Measurements from ENCODE around the gene ETV1. TPM values are rescaled to one million over a fixed set of nuclear protein-coding genes. Genes with fewer than 3 reads are reported as not detected.

The ETV1 gene
- total and polyA plus RNA-seq, 2 of the 4 experiments (the other 2 are of a cell fraction) = 8.6 to 21.1 TPM

GRCh38 chr7:13849163-13849892 lies 140.1 kb downstream of the ETV1 start (continued):
- TF ChIP-seq CHD1 (IDR thresholded peaks at IDR 0.05; ENCODE audit: low read depth, low read length) = no peak

GRCh38 chr7:13848681-13849131 lies 140.8 kb downstream of the ETV1 start:
- dilution Hi-C loops (cut with HindIII; ENCODE audit: low sequenced_read_pairs, unreplicated experiment) (no loop called here), intact Hi-C loops (cut with micrococcal nuclease) (no loop called here), in situ Hi-C loops (cut with MboI; ENCODE audit: low sequenced_read_pairs) (no loop called here)
- Histone ChIP-seq H4K91ac (ENCODE audit: insufficient read depth, low read depth, low read length) (peak overlapping the region; percentile 91; the same call in 1 of the 2 replicates), H4K20me1 (ENCODE audit: insufficient read depth, low read length) (no peaks in the 10 kb centered on the region), H3K27ac (ENCODE audit: insufficient read depth, low read length) (no peak overlapping the region; the same call in 1 of the 2 replicates), H3K18ac (ENCODE audit: low read depth, low read length) (peak overlapping the region; percentile 99; the same call in 1 of the 2 replicates), H2BK120ac (ENCODE audit: low read depth, low read length) (peak overlapping the region; percentile 88), H3K4me2 (ENCODE audit: low read depth, low read length) (no peak overlapping the region), H3K9me1 (ENCODE audit: insufficient read depth, low read length) (peaks cover 4% of the 10 kb centered on the region), H3K23ac (ENCODE audit: low read depth, low read length) (0 out of 2 replicates have a peak overlapping the region, but pooled peaks have one; percentile 62), H3K4me1 (ENCODE audit: control insufficient read depth, insufficient read depth, low read length) (peaks cover 10% of the 10 kb centered on the region), H3K79me1 (ENCODE audit: low read depth in 1 of 2, low read length in 2 of 2) (no peaks in the 10 kb centered on the region), H3K9me3 (ENCODE audit: control insufficient read depth, insufficient read depth, low read length) (no peaks in the 10 kb centered on the region), H3K27me3 (ENCODE audit: control insufficient read depth, insufficient read depth, low read length) (no peaks in the 10 kb centered on the region), H3K14ac (replicated peaks; ENCODE audit: low read depth, low read length) (peak overlapping the region; percentile 75; the same call in 1 of the 2 replicates), H3K36me3 (ENCODE audit: control insufficient read depth, insufficient read depth, low read length) (no peaks in the 10 kb centered on the region), H3K4ac (ENCODE audit: low read depth, low read length) (peak overlapping the region; percentile 97; the same call in 1 of the 2 replicates), H2AK5ac (ENCODE audit: low read depth, low read length) (peak overlapping the region; percentile 89; the same call in 1 of the 2 replicates), H2AK9ac (replicated peaks; ENCODE audit: low read depth, low read length, poor library complexity) (no peak overlapping the region), H2AFZ (replicated peaks; ENCODE audit: low read length, poor library complexity) (no peak overlapping the region), H2BK20ac (ENCODE audit: low read depth, low read length) (peak overlapping the region; percentile 83), H2BK5ac (ENCODE audit: low read depth, low read length, poor library complexity, severe bottlenecking) (peak overlapping the region; percentile 89), H3K4me3 (ENCODE audit: insufficient read depth, low read depth, low read length) (no peak overlapping the region), H4K8ac (ENCODE audit: low read depth in 2 of 2, low read length in 2 of 2) (peak overlapping the region; percentile 89 to 95), H3K9ac (ENCODE audit: low read depth, low read length) (no peak overlapping the region), H2BK15ac (ENCODE audit: low read depth, low read length) (peak overlapping the region; percentile 100; the same call in 2 of the 3 replicates), H3K56ac (ENCODE audit: extremely low read depth, insufficient read depth, low read length) (no peak overlapping the region), H4K5ac (ENCODE audit: low read depth, low read length) (no peak overlapping the region)
- ChIA-PET POLR2A (ENCODE audit: unreplicated experiment) (interaction anchor here (0.6 kb wide), 1 partner anchor 143 kb away, joined by 3 read pairs; no protein-coding TSS in a partner anchor), CTCF (interaction anchor here (0.5 to 0.8 kb wide), 2 partner anchors 161 to 291 kb away, joined by 3 to 4 read pairs; no protein-coding TSS in a partner anchor)
- WGBS, 2 experiments (ENCODE audit: extremely low coverage in 2 of 2, insufficient read length in 1 of 2) = no CpG with 5 or more reads among the region's 5 CpGs
- no TSS peak for BruUV-seq (replicated peaks)
- no peak for TF ChIP-seq CTCF (conservative IDR thresholded peaks at IDR 0.05; ENCODE audit: low read depth, low read length)
- 0 out of 2 replicates have a peak, but pooled peaks have one; percentile 4 for TF ChIP-seq NFE2L2 (IDR thresholded peaks at IDR 0.05; ENCODE audit: low read depth, low read length)
- ATAC-seq (ENCODE audit: low read depth) = no peak
- DNase-seq = peak; percentile 38
